HL-60 (cell line): Measurements from ENCODE around the gene PLD2.

Source experiments
- DNase-seq, 2 experiments: peaks; one replicate each; pipeline ENCODE4 v3.0.0-alpha.2; 2010 to 2020; ENCODE audit warnings: low read depth in 1 of 2, low spot score in 1 of 2
- H3K27ac ChIP-seq: fragments of 250-450 bp; sonication (Bioruptor Pico); replicated peaks from 2 replicates; pipeline ENCODE4 v1.5.1; 2020; ENCODE audit warnings: mild to moderate bottlenecking, moderate library complexity
- H3K27me3 ChIP-seq: fragments of 250-450 bp; sonication (Bioruptor Pico); 2 replicates; pipeline ENCODE4 v1.5.1; 2021; ENCODE audit warnings: mild to moderate bottlenecking, moderate library complexity; ENCODE audit not compliant: insufficient read depth, poor library complexity, severe bottlenecking
- H3K4me3 ChIP-seq: replicated peaks from 2 replicates; pipeline ENCODE4 v1.5.1; 2011; ENCODE audit warnings: mild to moderate bottlenecking, control low read depth, low read length; ENCODE audit not compliant: insufficient read depth
- CTCF ChIP-seq: IDR thresholded peaks from one replicate; pipeline ENCODE4 v1.5.1; 2011; ENCODE audit warnings: low read length, control low read depth, inconsistent platforms; ENCODE audit not compliant: insufficient read depth
- GABPA ChIP-seq: IDR thresholded peaks from 2 replicates; pipeline ENCODE4 v1.6.1; 2012; ENCODE audit warnings: low read depth
- POLR2AphosphoS5 ChIP-seq: IDR thresholded peaks from 2 replicates; pipeline ENCODE4 v1.6.1; 2012; ENCODE audit warnings: low read depth
- SPI1 ChIP-seq: IDR thresholded peaks from 2 replicates; pipeline ENCODE4 v1.6.1; 2012; ENCODE audit warnings: low read depth, mild to moderate bottlenecking, borderline replicate concordance
- TF ChIP-seq, protein P1 (sequence below): IDR thresholded peaks from 2 replicates; pipeline ENCODE4 v1.6.1; 2012; ENCODE audit warnings: low read depth; ENCODE audit not compliant: insufficient replicate concordance

PLD2 gene

DNA sequence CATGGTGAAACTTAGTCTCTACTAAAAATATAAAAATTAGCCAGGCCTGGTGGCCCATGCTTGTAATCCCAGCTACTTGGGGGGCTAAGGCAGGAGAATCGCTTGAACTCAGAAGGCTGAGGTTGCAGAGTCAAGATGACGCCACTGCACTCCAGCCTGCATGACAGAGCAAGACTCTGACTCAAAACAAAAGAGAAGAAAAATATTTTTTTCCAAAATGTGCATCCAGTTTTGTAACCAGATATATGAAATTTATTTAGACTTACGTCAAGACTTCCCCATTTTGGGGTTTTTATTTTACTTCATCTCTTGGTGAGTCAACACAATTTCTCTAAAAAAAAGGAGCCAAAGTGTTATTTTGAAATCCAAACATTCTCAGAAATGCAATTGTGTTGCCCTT lies 40.8 kb upstream of the PLD2 start:
- peak overlapping the region; percentile 43 for H3K27ac ChIP-seq
- no peak for TF ChIP-seq POLR2AphosphoS5
- no peak for TF ChIP-seq GABPA
- TF ChIP-seq SPI1 = peak; percentile 59; the same call in 1 of the 2 replicates
- TF ChIP-seq CTCF = no peak
- TF ChIP-seq, protein P1, sequence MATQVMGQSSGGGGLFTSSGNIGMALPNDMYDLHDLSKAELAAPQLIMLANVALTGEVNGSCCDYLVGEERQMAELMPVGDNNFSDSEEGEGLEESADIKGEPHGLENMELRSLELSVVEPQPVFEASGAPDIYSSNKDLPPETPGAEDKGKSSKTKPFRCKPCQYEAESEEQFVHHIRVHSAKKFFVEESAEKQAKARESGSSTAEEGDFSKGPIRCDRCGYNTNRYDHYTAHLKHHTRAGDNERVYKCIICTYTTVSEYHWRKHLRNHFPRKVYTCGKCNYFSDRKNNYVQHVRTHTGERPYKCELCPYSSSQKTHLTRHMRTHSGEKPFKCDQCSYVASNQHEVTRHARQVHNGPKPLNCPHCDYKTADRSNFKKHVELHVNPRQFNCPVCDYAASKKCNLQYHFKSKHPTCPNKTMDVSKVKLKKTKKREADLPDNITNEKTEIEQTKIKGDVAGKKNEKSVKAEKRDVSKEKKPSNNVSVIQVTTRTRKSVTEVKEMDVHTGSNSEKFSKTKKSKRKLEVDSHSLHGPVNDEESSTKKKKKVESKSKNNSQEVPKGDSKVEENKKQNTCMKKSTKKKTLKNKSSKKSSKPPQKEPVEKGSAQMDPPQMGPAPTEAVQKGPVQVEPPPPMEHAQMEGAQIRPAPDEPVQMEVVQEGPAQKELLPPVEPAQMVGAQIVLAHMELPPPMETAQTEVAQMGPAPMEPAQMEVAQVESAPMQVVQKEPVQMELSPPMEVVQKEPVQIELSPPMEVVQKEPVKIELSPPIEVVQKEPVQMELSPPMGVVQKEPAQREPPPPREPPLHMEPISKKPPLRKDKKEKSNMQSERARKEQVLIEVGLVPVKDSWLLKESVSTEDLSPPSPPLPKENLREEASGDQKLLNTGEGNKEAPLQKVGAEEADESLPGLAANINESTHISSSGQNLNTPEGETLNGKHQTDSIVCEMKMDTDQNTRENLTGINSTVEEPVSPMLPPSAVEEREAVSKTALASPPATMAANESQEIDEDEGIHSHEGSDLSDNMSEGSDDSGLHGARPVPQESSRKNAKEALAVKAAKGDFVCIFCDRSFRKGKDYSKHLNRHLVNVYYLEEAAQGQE = no peak
- H3K27me3 ChIP-seq = no peaks in the 10 kb centered on the region
- peak in 1 of 2 experiments; percentile 28 for DNase-seq
- no peak overlapping the region for H3K4me3 ChIP-seq

DNA sequence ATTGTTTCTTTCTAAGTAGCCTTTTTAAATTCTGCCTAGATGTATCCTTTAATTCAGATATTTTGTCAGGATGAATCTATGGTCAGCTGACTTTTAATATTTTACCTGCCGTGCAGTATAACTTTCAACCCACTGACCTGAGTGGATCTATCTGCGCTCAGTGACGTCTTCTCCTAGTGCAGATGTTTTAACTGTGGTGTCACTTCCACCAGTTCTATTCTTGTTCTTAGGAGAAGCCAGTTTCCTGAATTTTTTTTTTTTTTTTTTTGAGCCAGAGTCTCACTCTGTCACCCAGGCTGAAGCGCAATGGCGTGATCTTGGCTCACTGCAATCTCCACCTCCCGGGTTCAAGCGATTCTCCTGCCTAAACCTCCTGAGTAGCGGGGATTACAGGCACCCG lies 40.2 kb upstream of the PLD2 start:
- Histone ChIP-seq H3K27ac (peak overlapping the region; percentile 43), H3K27me3 (no peaks in the 10 kb centered on the region), H3K4me3 (no peak overlapping the region)
- no peak for TF ChIP-seq SPI1
- TF ChIP-seq POLR2AphosphoS5 = no peak
- TF ChIP-seq, protein P1 = no peak
- no peak for TF ChIP-seq GABPA
- TF ChIP-seq CTCF = no peak
- DNase-seq = no peak

DNA sequence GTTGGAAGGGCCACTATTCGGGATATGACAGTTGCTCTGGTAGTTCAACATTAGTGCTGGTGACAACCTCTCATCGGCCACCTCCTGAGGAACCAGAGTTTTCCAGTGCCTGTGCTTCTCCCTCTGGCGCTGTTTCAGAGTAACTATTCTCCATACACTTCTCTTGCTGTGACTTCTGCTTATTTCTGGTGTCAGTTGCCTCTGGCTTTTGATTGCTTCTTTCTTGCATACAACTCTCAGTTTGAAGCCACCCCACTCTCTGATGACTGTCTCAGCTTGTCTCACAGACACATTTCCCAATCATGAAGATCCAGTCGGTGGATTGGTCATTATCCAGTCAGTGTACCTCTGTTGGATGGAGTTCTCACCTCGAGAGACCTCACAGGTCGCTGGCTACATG lies 38.7 kb upstream of the PLD2 start:
- no peak overlapping the region for H3K4me3 ChIP-seq
- 0 out of 2 replicates have a peak overlapping the region, but pooled peaks have one; percentile 18 for H3K27ac ChIP-seq
- TF ChIP-seq, protein P1 = no peak
- peak; percentile 37; the same call in 1 of the 2 replicates for TF ChIP-seq SPI1
- no peak for TF ChIP-seq CTCF
- H3K27me3 ChIP-seq = no peaks in the 10 kb centered on the region
- DNase-seq = peak in 1 of 2 experiments; percentile 44
